ENCODE results near the gene ZNF212.

The ZNF212 gene

GRCh38 chr7:149300620-149301285 is 61.3 kb downstream of the ZNF212 start:
- Histone ChIP-seq H3K9me3 (ENCODE audit: insufficient read depth, low read length) (peaks cover 16% of the 10 kb centered on the region; the same call in 1 of the 2 replicates), H3K4me3 (ENCODE audit: insufficient read length, low read depth) (no peak overlapping the region), H3K4me1 (ENCODE audit: insufficient read depth, insufficient read length) (no peaks in the 10 kb centered on the region), H3K9ac (ENCODE audit: insufficient read length, low read depth) (no peak overlapping the region), H3K27me3 (ENCODE audit: insufficient read depth, insufficient read length) (no peaks in the 10 kb centered on the region), H3K36me3 (ENCODE audit: insufficient read depth, insufficient read length, low read length) (peaks cover 4% of the 10 kb centered on the region)
- DNase-seq (ENCODE audit: low read depth, low spot score): no peak
- TF ChIP-seq YY1 (IDR thresholded peaks at IDR 0.05; ENCODE audit: insufficient read depth, insufficient read length) (no peak), ZNF274 (IDR thresholded peaks at IDR 0.05; ENCODE audit: low read depth, low read length) (no peak), SUZ12 (IDR thresholded peaks at IDR 0.05; ENCODE audit: extremely low read depth, insufficient read depth, insufficient read length) (no peak)

DNA sequence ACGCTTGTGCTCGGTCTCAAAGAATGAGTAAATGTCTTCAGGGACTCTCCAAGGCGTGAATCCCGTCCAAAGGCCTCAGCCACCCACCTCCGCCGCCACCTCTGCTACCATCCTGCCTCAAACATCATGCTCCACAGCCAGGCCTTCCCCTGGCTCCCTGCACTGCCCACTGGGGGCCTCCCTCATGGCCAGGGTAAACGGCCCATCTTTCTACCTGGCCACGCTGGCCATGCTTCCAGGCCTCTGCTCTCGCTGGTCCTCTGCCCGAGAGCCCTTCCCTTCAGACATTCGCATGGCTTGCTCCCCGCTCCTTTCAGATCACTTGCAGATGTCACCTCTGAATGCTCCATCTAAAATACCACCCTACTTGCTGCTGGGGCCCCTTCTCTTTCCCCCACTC is 62.8 kb downstream of the ZNF212 start:
- Histone ChIP-seq H3K4me1 (ENCODE audit: insufficient read depth, insufficient read length) (no peaks in the 10 kb centered on the region), H3K9me3 (ENCODE audit: insufficient read depth, low read length) (peaks cover 16% of the 10 kb centered on the region; the same call in 1 of the 2 replicates), H3K27me3 (ENCODE audit: insufficient read depth, insufficient read length) (no peaks in the 10 kb centered on the region), H3K36me3 (ENCODE audit: insufficient read depth, insufficient read length, low read length) (no peaks in the 10 kb centered on the region), H3K9ac (ENCODE audit: insufficient read length, low read depth) (no peak overlapping the region), H3K4me3 (ENCODE audit: insufficient read length, low read depth) (no peak overlapping the region)
- TF ChIP-seq YY1 (IDR thresholded peaks at IDR 0.05; ENCODE audit: insufficient read depth, insufficient read length) (no peak), SUZ12 (IDR thresholded peaks at IDR 0.05; ENCODE audit: extremely low read depth, insufficient read depth, insufficient read length) (no peak), ZNF274 (IDR thresholded peaks at IDR 0.05; ENCODE audit: low read depth, low read length) (no peak)
- DNase-seq (ENCODE audit: low read depth, low spot score): no peak

DNA sequence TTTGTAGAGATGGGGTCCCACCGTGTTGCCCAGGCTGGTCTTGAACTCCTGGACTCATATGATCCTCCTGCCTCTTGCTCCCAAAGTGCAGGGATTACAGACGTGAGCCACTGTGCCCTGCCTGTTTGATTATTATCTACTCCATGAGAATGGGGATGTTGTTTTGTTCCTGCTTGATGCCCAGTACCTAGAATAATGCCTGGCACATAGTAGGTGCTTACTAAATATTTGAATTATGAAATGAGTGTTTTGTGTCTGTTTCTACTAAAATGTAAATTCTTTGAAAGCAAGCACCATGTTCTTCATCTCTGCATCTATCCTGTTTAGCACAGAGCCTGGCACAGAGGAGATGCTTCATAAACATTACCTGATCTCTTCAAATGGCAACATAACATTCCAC is 63.4 kb downstream of the ZNF212 start:
- no peaks in the 10 kb centered on the region for H3K36me3 ChIP-seq (ENCODE audit: insufficient read depth, insufficient read length, low read length)
- TF ChIP-seq YY1 (IDR thresholded peaks at IDR 0.05; ENCODE audit: insufficient read depth, insufficient read length): no peak
- H3K27me3 ChIP-seq (ENCODE audit: insufficient read depth, insufficient read length): no peaks in the 10 kb centered on the region

GRCh38 chr7:149304006-149304405 is 64.6 kb downstream of the ZNF212 start:
- Histone ChIP-seq H3K9ac (ENCODE audit: insufficient read length, low read depth) (no peak overlapping the region), H3K36me3 (ENCODE audit: insufficient read depth, insufficient read length, low read length) (no peaks in the 10 kb centered on the region), H3K4me1 (ENCODE audit: insufficient read depth, insufficient read length) (no peaks in the 10 kb centered on the region), H3K4me3 (ENCODE audit: insufficient read length, low read depth) (no peak overlapping the region), H3K27me3 (ENCODE audit: insufficient read depth, insufficient read length) (no peaks in the 10 kb centered on the region), H3K9me3 (ENCODE audit: insufficient read depth, low read length) (peaks cover 6% of the 10 kb centered on the region; the same call in 1 of the 2 replicates)
- no peak for DNase-seq (ENCODE audit: low read depth, low spot score)
- no peak for TF ChIP-seq YY1 (IDR thresholded peaks at IDR 0.05; ENCODE audit: insufficient read depth, insufficient read length)
- TF ChIP-seq SUZ12 (IDR thresholded peaks at IDR 0.05; ENCODE audit: extremely low read depth, insufficient read depth, insufficient read length): no peak
- no peak for TF ChIP-seq ZNF274 (IDR thresholded peaks at IDR 0.05; ENCODE audit: low read depth, low read length)

More for the DNA sequence above, 63.4 kb downstream of the ZNF212 start:
- Histone ChIP-seq H3K9me3 (ENCODE audit: insufficient read depth, low read length) (peaks cover 16% of the 10 kb centered on the region; the same call in 1 of the 2 replicates), H3K4me3 (ENCODE audit: insufficient read length, low read depth) (no peak overlapping the region), H3K9ac (ENCODE audit: insufficient read length, low read depth) (no peak overlapping the region), H3K4me1 (ENCODE audit: insufficient read depth, insufficient read length) (no peaks in the 10 kb centered on the region)
- DNase-seq (ENCODE audit: low read depth, low spot score): no peak

All from NT2/D1 (cell line).